Psoas muscle (tissue), 8 donors: ENCODE measurements around the gene TMEM213. TPM values are rescaled to one million over a fixed set of nuclear protein-coding genes. Genes with fewer than 3 reads are reported as not detected.

Experiments
- ATAC-seq, 4 donors: fragments of 200-7000 bp; cut with Tn5 transposase; one replicate each; pipeline ENCODE4 v1.9.1; 2020; ENCODE audit warnings: moderate library complexity in 3 of 4, mild to moderate bottlenecking in 2 of 4
- DNase-seq, 2 donors: peaks; one replicate each; pipeline ENCODE4 v3.0.0-alpha.2; 2020
- H3K27ac ChIP-seq: fragments of 200-600 bp; one replicate; pipeline ENCODE4 v1.8.0; 2022
- H3K27me3 ChIP-seq, 3 donors: fragments of 200-600 bp in 1 of 3; one replicate each; pipeline versions ENCODE4 v1.6.1 to v1.8.0; 2013 to 2022; ENCODE audit warnings: low read length in 2 of 3, mild to moderate bottlenecking in 2 of 3, moderate library complexity in 1 of 3; ENCODE audit not compliant: insufficient read depth in 3 of 3
- H3K36me3 ChIP-seq, 2 donors: fragments of 200-600 bp in 1 of 2; one replicate each; pipeline versions ENCODE4 v1.6.1 to v1.8.0; 2013 to 2022; ENCODE audit warnings: low read depth in 1 of 2, mild to moderate bottlenecking in 1 of 2, moderate library complexity in 1 of 2; ENCODE audit not compliant: insufficient read depth in 1 of 2
- H3K4me1 ChIP-seq: fragments of 200-600 bp; one replicate; pipeline ENCODE4 v1.8.0; 2022
- H3K4me3 ChIP-seq: fragments of 200-600 bp; one replicate; pipeline ENCODE4 v1.8.0; 2022; ENCODE audit warnings: mild to moderate bottlenecking
- H3K9me3 ChIP-seq: fragments of 200-600 bp; one replicate; pipeline ENCODE4 v1.8.0; 2022
- CTCF ChIP-seq: fragments of 200-600 bp; IDR thresholded peaks from one replicate; pipeline ENCODE4 v1.8.0; 2022; ENCODE audit warnings: antibody characterized with exemption
- WGBS, 3 donors: extraction: QIAGEN DNeasy Blood & Tissue Kit; methylation state at CpG; one replicate each; pipeline versions ENCODE4 v1.1.6 to v1.1.7; 2013; 5-methylcytosine and 5-hydroxymethylcytosine counted together
- intact Hi-C, 2 donors: fragments of 100-400 bp; cut with DNase I; formaldehyde crosslinking; loops; one replicate each; pipeline versions ENCODE4 v1.11.0 to v1.14.2; 2022
- polyA plus RNA-seq, 3 donors: library from polyadenylated mRNA; stranded (reverse); fragments of 200-250 nt; gene quantifications; one replicate each; pipeline ENCODE4 v1.2.3, GENCODE V29; 2013
- total RNA-seq, 4 donors: library from RNA; stranded (reverse); fragmentation: NEBNext Ultra II Directional in 2 of 4; extraction: Animal tissue kit (Norgen Biotek cat#: 25700) in 2 of 4; gene quantifications; one replicate each; pipeline versions ENCODE4 v1.2.1 to v1.2.4, GENCODE V29; 2021 to 2023
- donor health status: healthy with polysubstance abuse.
- donor health status: DM: no; HTN: no; CAD: no; lungs with moderate emphysema.
- donor health status: Bipolar disorder and iron deficiency.
- donor health status: healthy.
- donor health status: DM: yes; HTN: yes; CAD: no.
- donor health status: DM: no; HTN: no; CAD: no.
- donor health status: DM: no; HTN: no; CAD: no.
- donor health status: DM: yes; HTN: yes; CAD: no.

Gene TMEM213
- total and polyA plus RNA-seq, 7 donors = not detected

- intact Hi-C loops = no loop called here
- H3K36me3 ChIP-seq = no peaks in the 10 kb centered on the region
- H3K27me3 ChIP-seq = no peaks in the 10 kb centered on the region
- WGBS, 3 donors = 92 to 95% (median 93%) methylated on average over 9 of the region's 9 CpGs
- no peak for TF ChIP-seq CTCF
- no peaks in the 10 kb centered on the region for H3K9me3 ChIP-seq
- H3K4me3 ChIP-seq = no peak overlapping the region
- ATAC-seq = no peak
- DNase-seq = no peak
- H3K4me1 ChIP-seq = no peaks in the 10 kb centered on the region
- no peak overlapping the region for H3K27ac ChIP-seq
Observed at GRCh38 chr7:138875794-138876193, 78.0 kb downstream of the TMEM213 start.

GRCh38 chr7:138876326-138876725 lies 78.5 kb downstream of the TMEM213 start:
- H3K4me3 ChIP-seq = no peak overlapping the region
- intact Hi-C loops = no loop called here

GRCh38 chr7:138878051-138878450 lies 80.3 kb downstream of the TMEM213 start:
- WGBS, 3 donors = 90 to 97% (median 90%) methylated on average over 7 of the region's 7 CpGs
- Histone ChIP-seq H3K27me3 (no peaks in the 10 kb centered on the region), H3K9me3 (no peaks in the 10 kb centered on the region), H3K4me3 (no peak overlapping the region), H3K27ac (no peak overlapping the region), H3K4me1 (no peaks in the 10 kb centered on the region), H3K36me3 (no peaks in the 10 kb centered on the region)
- intact Hi-C loops = no loop called here
- DNase-seq (no peak), ATAC-seq (no peak)
- no peak for TF ChIP-seq CTCF

More at GRCh38 chr7:138876326-138876725, 78.5 kb downstream of the TMEM213 start:
- no peaks in the 10 kb centered on the region for H3K36me3 ChIP-seq
- H3K4me1 ChIP-seq = no peaks in the 10 kb centered on the region
- H3K9me3 ChIP-seq = no peaks in the 10 kb centered on the region
- no peak for TF ChIP-seq CTCF
- H3K27me3 ChIP-seq = no peaks in the 10 kb centered on the region
- ATAC-seq = no peak
- DNase-seq = no peak
- 89 to 93% (median 90%) methylated on average over 4 of the region's 4 CpGs for WGBS, 3 donors
- H3K27ac ChIP-seq = no peak overlapping the region

- ATAC-seq (no peak), DNase-seq (no peak)
- H3K9me3 ChIP-seq = no peaks in the 10 kb centered on the region
Observed at GRCh38 chr7:138878856-138879255, 81.1 kb downstream of the TMEM213 start.

More at GRCh38 chr7:138878856-138879255, 81.1 kb downstream of the TMEM213 start:
- no peak for TF ChIP-seq CTCF
- intact Hi-C loops = no loop called here
- no peaks in the 10 kb centered on the region for H3K36me3 ChIP-seq
- H3K4me1 ChIP-seq = no peaks in the 10 kb centered on the region
- no peak overlapping the region for H3K4me3 ChIP-seq
- no peak overlapping the region for H3K27ac ChIP-seq
- H3K27me3 ChIP-seq = no peaks in the 10 kb centered on the region
